ENCODE measurements around the gene ZBTB7B.
A peak's percentile ranks its signal among the peaks of the same experiment; 100 is the strongest.

Gene ZBTB7B

DNA sequence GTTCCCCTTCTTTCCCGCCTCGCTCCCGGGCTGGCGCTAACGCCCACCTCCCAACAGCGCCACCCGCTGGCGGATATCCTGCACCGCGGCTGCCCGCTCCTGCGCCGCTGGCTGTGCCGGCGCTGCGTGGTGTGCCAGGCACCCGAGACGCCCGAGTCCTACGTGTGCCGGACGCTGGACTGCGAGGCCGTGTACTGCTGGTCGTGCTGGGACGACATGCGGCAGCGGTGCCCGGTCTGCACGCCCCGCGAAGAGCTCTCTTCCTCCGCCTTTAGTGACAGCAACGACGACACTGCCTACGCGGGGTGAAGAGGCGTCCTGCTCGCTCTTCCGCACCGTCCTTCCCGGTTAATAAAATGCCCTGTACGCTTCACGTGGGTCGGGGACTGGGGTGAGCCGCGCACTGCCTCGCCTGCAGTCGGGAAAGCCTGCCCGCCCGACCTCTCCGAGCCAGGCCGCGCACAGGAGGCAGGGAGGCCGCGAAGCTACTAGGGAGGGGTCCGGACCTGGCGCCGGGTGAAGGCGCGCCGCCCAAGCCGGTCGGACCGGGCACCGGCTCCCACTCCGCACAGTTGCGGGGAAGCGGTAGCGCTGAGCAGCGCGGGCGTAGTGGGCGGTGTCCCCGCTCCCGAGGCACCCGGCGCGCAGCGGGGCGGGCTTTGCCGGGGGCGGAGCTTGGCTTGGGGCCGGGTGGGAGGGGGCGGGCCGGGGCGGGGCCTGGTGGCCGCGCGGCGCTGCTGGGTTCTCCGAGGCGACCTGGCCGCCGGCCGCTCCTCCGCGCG is 48.1 kb downstream of the ZBTB7B start, which contains the start of gene ADAM15:
Gene ADAM15 (plus strand): TSS at position 757 of the 782 bp plus-strand sequence. CDS start 71 bp downstream, outside the sequence.
- peak; percentile 51; the same call in 1 of the 2 replicates for TF ChIP-seq SIN3A (IDR thresholded peaks at IDR 0.05; ENCODE audit: borderline replicate concordance, insufficient read depth, low read length)
- TF ChIP-seq TAF1 (IDR thresholded peaks at IDR 0.05; ENCODE audit: borderline replicate concordance, insufficient read depth, low read length): peak; percentile 53; the same call in 1 of the 2 replicates
- peak; percentile 82 for TF ChIP-seq POLR2AphosphoS5 (IDR thresholded peaks at IDR 0.05; ENCODE audit: low read depth, low read length)
- TF ChIP-seq, protein P1, sequence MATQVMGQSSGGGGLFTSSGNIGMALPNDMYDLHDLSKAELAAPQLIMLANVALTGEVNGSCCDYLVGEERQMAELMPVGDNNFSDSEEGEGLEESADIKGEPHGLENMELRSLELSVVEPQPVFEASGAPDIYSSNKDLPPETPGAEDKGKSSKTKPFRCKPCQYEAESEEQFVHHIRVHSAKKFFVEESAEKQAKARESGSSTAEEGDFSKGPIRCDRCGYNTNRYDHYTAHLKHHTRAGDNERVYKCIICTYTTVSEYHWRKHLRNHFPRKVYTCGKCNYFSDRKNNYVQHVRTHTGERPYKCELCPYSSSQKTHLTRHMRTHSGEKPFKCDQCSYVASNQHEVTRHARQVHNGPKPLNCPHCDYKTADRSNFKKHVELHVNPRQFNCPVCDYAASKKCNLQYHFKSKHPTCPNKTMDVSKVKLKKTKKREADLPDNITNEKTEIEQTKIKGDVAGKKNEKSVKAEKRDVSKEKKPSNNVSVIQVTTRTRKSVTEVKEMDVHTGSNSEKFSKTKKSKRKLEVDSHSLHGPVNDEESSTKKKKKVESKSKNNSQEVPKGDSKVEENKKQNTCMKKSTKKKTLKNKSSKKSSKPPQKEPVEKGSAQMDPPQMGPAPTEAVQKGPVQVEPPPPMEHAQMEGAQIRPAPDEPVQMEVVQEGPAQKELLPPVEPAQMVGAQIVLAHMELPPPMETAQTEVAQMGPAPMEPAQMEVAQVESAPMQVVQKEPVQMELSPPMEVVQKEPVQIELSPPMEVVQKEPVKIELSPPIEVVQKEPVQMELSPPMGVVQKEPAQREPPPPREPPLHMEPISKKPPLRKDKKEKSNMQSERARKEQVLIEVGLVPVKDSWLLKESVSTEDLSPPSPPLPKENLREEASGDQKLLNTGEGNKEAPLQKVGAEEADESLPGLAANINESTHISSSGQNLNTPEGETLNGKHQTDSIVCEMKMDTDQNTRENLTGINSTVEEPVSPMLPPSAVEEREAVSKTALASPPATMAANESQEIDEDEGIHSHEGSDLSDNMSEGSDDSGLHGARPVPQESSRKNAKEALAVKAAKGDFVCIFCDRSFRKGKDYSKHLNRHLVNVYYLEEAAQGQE (IDR thresholded peaks at IDR 0.05; ENCODE audit: insufficient read depth in 1 of 2, low read depth in 2 of 2, low read length in 2 of 2): peak in 1 of 2 experiments; percentile 12; a peak in 2 of 4 replicates
- TF ChIP-seq FOXP2 (optimal IDR thresholded peaks at IDR 0.05; ENCODE audit: borderline replicate concordance, extremely low read depth, extremely low read length, insufficient read depth): no peak

DNA sequence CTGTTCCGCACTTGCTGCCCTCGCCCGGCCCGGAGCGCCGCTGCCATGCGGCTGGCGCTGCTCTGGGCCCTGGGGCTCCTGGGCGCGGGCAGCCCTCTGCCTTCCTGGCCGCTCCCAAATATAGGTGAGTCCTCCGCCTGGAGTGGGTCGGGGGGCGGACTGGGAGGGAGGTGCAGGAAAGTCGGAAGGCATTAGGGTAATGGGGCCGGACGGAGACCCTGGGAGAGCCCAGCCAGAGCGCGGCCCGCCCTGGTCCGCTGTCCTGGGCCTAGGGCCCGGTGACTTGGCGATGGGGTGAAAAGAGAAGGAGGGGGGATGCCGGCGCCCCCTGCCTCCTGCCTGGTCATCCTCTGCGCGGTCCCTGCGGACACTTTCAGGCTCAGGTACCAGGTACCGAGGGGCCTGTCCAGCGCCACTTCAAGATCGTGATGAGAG is 48.8 kb downstream of the ZBTB7B start:
- TF ChIP-seq FOXP2 (optimal IDR thresholded peaks at IDR 0.05; ENCODE audit: borderline replicate concordance, extremely low read depth, extremely low read length, insufficient read depth) (no peak), TAF1 (IDR thresholded peaks at IDR 0.05; ENCODE audit: borderline replicate concordance, insufficient read depth, low read length) (peak; percentile 54; the same call in 1 of the 2 replicates), POLR2AphosphoS5 (IDR thresholded peaks at IDR 0.05; ENCODE audit: low read depth, low read length) (peak; percentile 64)
- TF ChIP-seq, protein P1 (IDR thresholded peaks at IDR 0.05; ENCODE audit: insufficient read depth in 1 of 2, low read depth in 2 of 2, low read length in 2 of 2): no peak

DNA sequence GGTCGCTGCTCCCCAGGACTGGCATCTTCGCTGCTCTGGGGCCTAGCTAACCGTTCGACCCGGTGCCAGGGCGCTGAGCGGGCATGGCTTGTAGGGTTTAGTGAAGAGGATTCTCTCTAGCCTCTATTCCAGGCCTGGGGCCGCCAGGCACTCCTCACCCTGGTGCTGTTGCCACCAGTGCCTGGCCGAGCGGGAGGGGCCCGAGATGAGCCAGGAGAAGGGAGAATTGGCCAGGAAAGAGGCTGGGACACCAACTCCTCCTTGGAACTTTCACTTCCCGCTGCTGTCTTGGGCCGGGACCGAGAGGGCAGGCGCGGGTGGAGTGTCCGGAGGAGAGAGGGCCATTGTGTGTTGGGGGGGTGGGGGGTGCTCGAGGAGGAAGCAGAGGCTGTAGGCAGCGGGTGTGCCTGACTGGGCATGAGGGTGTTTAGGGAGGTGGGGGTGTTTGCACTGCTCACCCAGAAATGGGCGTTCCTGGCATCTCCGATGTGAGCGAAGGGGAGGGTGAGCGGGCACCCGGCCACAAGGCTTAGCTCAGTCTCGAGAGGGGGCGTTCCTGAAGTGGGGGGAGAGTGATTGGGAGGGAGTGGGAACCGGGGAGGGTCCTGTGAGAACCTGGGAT is 49.3 kb downstream of the ZBTB7B start:
- TF ChIP-seq TAF1 (IDR thresholded peaks at IDR 0.05; ENCODE audit: borderline replicate concordance, insufficient read depth, low read length) (no peak), SIN3A (IDR thresholded peaks at IDR 0.05; ENCODE audit: borderline replicate concordance, insufficient read depth, low read length) (peak; percentile 61; the same call in 1 of the 2 replicates), POLR2AphosphoS5 (IDR thresholded peaks at IDR 0.05; ENCODE audit: low read depth, low read length) (no peak), FOXP2 (optimal IDR thresholded peaks at IDR 0.05; ENCODE audit: borderline replicate concordance, extremely low read depth, extremely low read length, insufficient read depth) (no peak)
- TF ChIP-seq, protein P1 (IDR thresholded peaks at IDR 0.05; ENCODE audit: insufficient read depth in 1 of 2, low read depth in 2 of 2, low read length in 2 of 2): no peak

DNA sequence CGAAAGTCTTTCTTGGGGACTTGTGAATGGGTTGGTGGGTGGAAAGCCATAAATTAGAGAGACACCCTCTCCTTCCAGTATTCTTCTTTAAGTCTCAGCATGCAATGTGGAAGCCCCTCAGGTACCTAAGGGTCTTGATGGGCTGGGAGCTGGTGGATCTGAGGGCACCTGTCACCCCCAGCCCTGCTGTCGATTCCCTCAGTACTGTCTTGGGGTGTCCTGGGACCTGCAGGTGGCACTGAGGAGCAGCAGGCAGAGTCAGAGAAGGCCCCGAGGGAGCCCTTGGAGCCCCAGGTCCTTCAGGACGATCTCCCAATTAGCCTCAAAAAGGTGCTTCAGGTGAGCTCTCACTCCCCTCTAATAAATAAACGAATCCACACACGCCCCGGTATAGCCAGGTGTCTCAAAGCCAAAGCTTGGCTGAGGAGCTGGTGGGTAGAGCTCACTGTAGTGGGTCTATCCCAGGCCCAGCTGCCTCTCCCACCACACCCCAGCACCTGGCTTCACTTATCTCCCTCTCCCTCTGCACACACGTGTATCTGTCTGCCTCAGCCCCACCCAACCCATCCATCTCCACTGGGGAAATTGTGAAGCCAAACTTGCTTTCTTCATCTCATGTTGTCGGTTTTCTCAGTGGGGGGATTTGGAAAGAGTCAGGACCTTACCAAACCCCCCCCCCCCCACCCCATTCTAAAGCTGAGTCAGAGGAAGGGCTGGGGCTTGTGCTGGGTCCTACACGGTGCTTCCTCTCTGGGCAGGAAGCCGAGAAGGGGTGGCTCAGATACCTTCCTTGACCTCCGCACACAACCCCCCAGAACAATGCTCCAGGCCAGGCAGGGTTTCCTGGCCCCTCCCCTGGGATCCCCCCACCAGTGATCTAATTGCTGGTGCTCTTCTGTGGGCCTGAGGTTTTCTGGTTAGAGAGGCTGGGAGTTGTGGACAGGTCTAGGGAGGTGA is 50.1 kb downstream of the ZBTB7B start:
- TF ChIP-seq TAF1 (IDR thresholded peaks at IDR 0.05; ENCODE audit: borderline replicate concordance, insufficient read depth, low read length) (no peak), SIN3A (IDR thresholded peaks at IDR 0.05; ENCODE audit: borderline replicate concordance, insufficient read depth, low read length) (no peak), FOXP2 (optimal IDR thresholded peaks at IDR 0.05; ENCODE audit: borderline replicate concordance, extremely low read depth, extremely low read length, insufficient read depth) (no peak), POLR2AphosphoS5 (IDR thresholded peaks at IDR 0.05; ENCODE audit: low read depth, low read length) (no peak)
- TF ChIP-seq, protein P1 (IDR thresholded peaks at IDR 0.05; ENCODE audit: insufficient read depth in 1 of 2, low read depth in 2 of 2, low read length in 2 of 2): no peak
